Suprapubic skin (tissue), 4 donors: ENCODE data around the gene KCNT2.

ENCODE experiments used
- CTCF ChIP-seq, 2 donors: fragments of 200-600 bp in 1 of 2; fragments of 450-650 bp in 1 of 2; sonication (generic) in 1 of 2; IDR thresholded peaks; one replicate each; pipeline ENCODE4 v1.5.1; 2016 to 2019; ENCODE audit warnings: antibody characterized with exemption in 2 of 2, mild to moderate bottlenecking in 1 of 2, moderate library complexity in 1 of 2
- EP300 ChIP-seq: sonication (generic); formaldehyde crosslinking; IDR thresholded peaks from one replicate; pipeline ENCODE4 v1.6.1; 2017; ENCODE audit warnings: antibody characterized with exemption
- POLR2A ChIP-seq, 2 donors: fragments of 450-650 bp; IDR thresholded peaks; one replicate each; pipeline ENCODE4 v1.6.1; 2017; ENCODE audit warnings: antibody characterized with exemption in 2 of 2, mild to moderate bottlenecking in 2 of 2, moderate library complexity in 2 of 2
- POLR2AphosphoS5 ChIP-seq, 3 donors: sonication (generic); formaldehyde crosslinking; IDR thresholded peaks; one replicate each; pipeline ENCODE4 v1.6.1; 2017; ENCODE audit warnings: antibody characterized with exemption in 3 of 3

- no peak for TF ChIP-seq POLR2A (IDR thresholded peaks at IDR 0.05)
- TF ChIP-seq CTCF (IDR thresholded peaks at IDR 0.05): no peak
- no peak for TF ChIP-seq POLR2AphosphoS5 (IDR thresholded peaks at IDR 0.05)
- TF ChIP-seq EP300: no peak
Measured at GRCh38 chr1:196323869-196324268, 284.4 kb downstream of the KCNT2 start.
